Common myeloid progenitor, CD34-positive (primary cell): Measurements from ENCODE around the gene CAPN15.

ENCODE experiments used
- CTCF ChIA-PET: fragments of 350-600 bp; sonication (Branson Sonifier 250); formaldehyde crosslinking; loops from one replicate; lab custom pipeline; 2021; ENCODE audit warnings: antibody characterized with exemption; lab: Charles Lee
- POLR2A ChIA-PET: fragments of 350-600 bp; sonication (Branson Sonifier 250); formaldehyde crosslinking; loops from one replicate; lab custom pipeline; 2021; ENCODE audit warnings: antibody characterized with exemption; lab: Charles Lee
- DNase-seq, 3 donors: peaks; one replicate each; pipeline versions ENCODE4 v3.0.0 to v3.0.0-alpha.2; 2013
- H3K27ac ChIP-seq, 2 experiments: 1 replicate in 1 of 2; 2 replicates in 1 of 2; pipeline ENCODE4 v1.7.0; 2013; ENCODE audit warnings: inconsistent platforms in 2 of 2, low read length in 2 of 2, mild to moderate bottlenecking in 2 of 2, low read depth in 1 of 2, moderate library complexity in 1 of 2; ENCODE audit not compliant: severe bottlenecking in 2 of 2, insufficient read depth in 1 of 2, poor library complexity in 1 of 2
- H3K27me3 ChIP-seq, 5 experiments: replicated peaks in 2 of 5; 1 replicate in 3 of 5; 2 replicates in 2 of 5; pipeline versions ENCODE4 v1.6.1 to v1.7.0; 2013; ENCODE audit warnings: low read length in 4 of 5, mild to moderate bottlenecking in 2 of 5, moderate library complexity in 2 of 5, inconsistent platforms in 1 of 5; ENCODE audit not compliant: insufficient read depth in 5 of 5, control insufficient read depth in 4 of 5
- H3K36me3 ChIP-seq, 4 experiments: 1 replicate in 2 of 4; 2 replicates in 2 of 4; pipeline versions ENCODE4 v1.6.1 to v1.7.0; 2013; ENCODE audit warnings: low read length in 3 of 4, control low read depth in 1 of 4, mild to moderate bottlenecking in 1 of 4; ENCODE audit not compliant: control insufficient read depth in 4 of 4, insufficient read depth in 4 of 4
- H3K4me1 ChIP-seq, 4 experiments: 1 replicate in 3 of 4; 2 replicates in 1 of 4; pipeline versions ENCODE4 v1.6.1 to v1.7.1; 2013; ENCODE audit warnings: low read length in 3 of 4, mild to moderate bottlenecking in 3 of 4, control low read depth in 1 of 4, inconsistent platforms in 1 of 4, moderate library complexity in 1 of 4; ENCODE audit not compliant: control insufficient read depth in 4 of 4, insufficient read depth in 4 of 4; ENCODE audit errors: control extremely low read depth in 1 of 4
- H3K4me3 ChIP-seq, 7 experiments: 1 replicate in 4 of 7; 2 replicates in 3 of 7; pipeline versions ENCODE4 v1.5.1 to v1.7.0; 2013; ENCODE audit warnings: mild to moderate bottlenecking in 7 of 7, low read length in 6 of 7, moderate library complexity in 6 of 7, inconsistent platforms in 2 of 7, low read depth in 2 of 7, control low read depth in 1 of 7; ENCODE audit not compliant: insufficient read depth in 4 of 7, control insufficient read depth in 1 of 7; ENCODE audit errors: extremely low read depth in 1 of 7
- H3K9me3 ChIP-seq, 5 experiments: 1 replicate in 4 of 5; 2 replicates in 1 of 5; pipeline versions ENCODE4 v1.6.1 to v1.7.1; 2013; ENCODE audit warnings: low read length in 4 of 5, mild to moderate bottlenecking in 2 of 5, inconsistent platforms in 1 of 5, low read depth in 1 of 5, moderate library complexity in 1 of 5; ENCODE audit not compliant: control insufficient read depth in 4 of 5, insufficient read depth in 2 of 5; ENCODE audit errors: control extremely low read depth in 1 of 5
- WGBS: methylation state at CpG from one replicate; pipeline ENCODE4 v1.1.5; 2013; ENCODE audit not compliant: insufficient coverage; 5-methylcytosine and 5-hydroxymethylcytosine counted together

Gene CAPN15

GRCh38 chr16:526181-527014 is 1.1 kb upstream of the CAPN15 start:
- 10% methylated on average over 21 of the region's 26 CpGs for WGBS
- H3K4me3 ChIP-seq: peak overlapping the region; percentile 37 to 91 (median 83)
- no peaks in the 10 kb centered on the region for H3K9me3 ChIP-seq
- H3K4me1 ChIP-seq: peaks cover 0 to 40% (median 33%) of the 10 kb centered on the region in 4 experiments
- H3K36me3 ChIP-seq: peaks cover 0 to 19% (median 3%) of the 10 kb centered on the region in 4 experiments
- DNase-seq: peak in 1 of 3 donors; percentile 36
- H3K27ac ChIP-seq: peak overlapping the region; percentile 75 to 89
- CTCF ChIA-PET: interaction anchor here (0.9 to 1.3 kb wide), 3 partner anchors 13 to 42 kb away, joined by 3 to 4 read pairs (median 3); no protein-coding TSS in a partner anchor
- POLR2A ChIA-PET: interaction anchor here (0.6 kb wide), 1 partner anchor 388 kb away, joined by 3 read pairs; the partner anchor contains the start of gene NPRL3
- no peaks in the 10 kb centered on the region for H3K27me3 ChIP-seq

- POLR2A ChIA-PET: interaction anchor here (1.0 kb wide), 1 partner anchor 60 kb away, joined by 5 read pairs; no protein-coding TSS in a partner anchor
- CTCF ChIA-PET: interaction anchor here (0.8 to 1.3 kb wide), 5 partner anchors 11 to 82 kb away, joined by 3 to 4 read pairs (median 3); no protein-coding TSS in a partner anchor
- Histone ChIP-seq H3K9me3 (no peaks in the 10 kb centered on the region), H3K4me1 (peaks cover 0 to 43% (median 33%) of the 10 kb centered on the region in 4 experiments), H3K4me3 (peak overlapping the region; percentile 63 to 91 (median 83)), H3K36me3 (peaks cover 0 to 19% (median 2%) of the 10 kb centered on the region in 4 experiments), H3K27me3 (no peaks in the 10 kb centered on the region), H3K27ac (peak overlapping the region; percentile 27 to 77)
- peak in 2 of 3 donors; percentile 34 to 50 for DNase-seq
- WGBS: 4% methylated on average over 47 of the region's 55 CpGs
These were observed 849 bp downstream of the CAPN15 start for GRCh38 chr16:528111-529011.

- peak in 2 of 3 donors; percentile 42 to 52 for DNase-seq
- ChIA-PET CTCF (interaction anchor here (0.8 to 1.4 kb wide), 4 partner anchors 10 to 82 kb away, joined by 3 to 4 read pairs (median 3); no protein-coding TSS in a partner anchor), POLR2A (no interaction called here)
- 57% methylated on average over 12 of the region's 12 CpGs for WGBS
- H3K27me3 ChIP-seq: no peaks in the 10 kb centered on the region
- peak overlapping the region; percentile 6 to 91 (median 83) for H3K4me3 ChIP-seq
- peaks cover 0 to 43% (median 33%) of the 10 kb centered on the region in 4 experiments for H3K4me1 ChIP-seq
- H3K36me3 ChIP-seq: peaks cover 0 to 22% (median 2%) of the 10 kb centered on the region in 4 experiments
- peak overlapping the region; percentile 27 to 77 for H3K27ac ChIP-seq
- H3K9me3 ChIP-seq: no peaks in the 10 kb centered on the region
These were observed 1.6 kb downstream of the CAPN15 start for GRCh38 chr16:529012-529575.

GRCh38 chr16:530111-530817 is 2.8 kb downstream of the CAPN15 start:
- H3K4me1 ChIP-seq: peaks cover 0 to 41% (median 33%) of the 10 kb centered on the region in 4 experiments
- no peaks in the 10 kb centered on the region for H3K9me3 ChIP-seq
- peaks cover 2 to 28% (median 3%) of the 10 kb centered on the region in 4 experiments for H3K36me3 ChIP-seq
- H3K4me3 ChIP-seq: no peak overlapping the region
- ChIA-PET CTCF (interaction anchor here (1.3 to 1.4 kb wide), 2 partner anchors 9 to 10 kb away, joined by 3 to 6 read pairs; no protein-coding TSS in a partner anchor), POLR2A (no interaction called here)
- H3K27me3 ChIP-seq: no peaks in the 10 kb centered on the region
- DNase-seq: no peak
- 97% methylated on average over 23 of the region's 23 CpGs for WGBS
- H3K27ac ChIP-seq: no peak overlapping the region

- Histone ChIP-seq H3K27ac (no peak overlapping the region), H3K36me3 (peaks cover 2 to 36% (median 7%) of the 10 kb centered on the region in 4 experiments), H3K27me3 (no peaks in the 10 kb centered on the region), H3K4me1 (peaks cover 0 to 28% (median 20%) of the 10 kb centered on the region in 4 experiments), H3K4me3 (no peak overlapping the region), H3K9me3 (no peaks in the 10 kb centered on the region)
- DNase-seq: no peak
- POLR2A ChIA-PET: no interaction called here
- WGBS: 85% methylated on average over 10 of the region's 16 CpGs
- CTCF ChIA-PET: no interaction called here
These were observed 4.1 kb downstream of the CAPN15 start for GRCh38 chr16:531494-532125.
